PC-9 (cell line): ENCODE data around the gene TPRKB. TPM values are rescaled to one million over a fixed set of nuclear protein-coding genes. Genes with fewer than 3 reads are reported as not detected.
A peak's percentile ranks its signal among the peaks of the same experiment; 100 is the strongest.

ENCODE experiments used
- BruUV-seq: library from RNA; stranded (reverse); fragments of 400-500 nt; replicated peaks from 2 replicates; lab custom pipeline; 2021; lab: Mats Ljungman, UMichigan
- CTCF ChIA-PET: fragments of 300-600 bp; sonication (Branson Sonifier 250); formaldehyde crosslinking; loops from one replicate; lab custom pipeline; 2022; ENCODE audit warnings: antibody characterized with exemption; lab: Charles Lee
- POLR2A ChIA-PET: fragments of 300-600 bp; sonication (Branson Sonifier 250); formaldehyde crosslinking; loops from one replicate; lab custom pipeline; 2022; ENCODE audit warnings: antibody characterized with exemption; ENCODE audit not compliant: unreplicated experiment; lab: Charles Lee
- DNase-seq, 2 experiments: peaks; one replicate each; pipeline versions ENCODE4 v3.0.0 to v3.0.0-alpha.2; 2015 to 2022; ENCODE audit warnings: mixed read lengths in 1 of 2
- H2AFZ ChIP-seq: fragments of 200-600 bp; sonication (generic); 2 replicates; pipeline ENCODE4 v1.8.1; 2017; ENCODE audit warnings: antibody characterized with exemption
- H3F3A ChIP-seq: fragments of 200-600 bp; sonication (generic); 2 replicates; pipeline ENCODE4 v1.8.1; 2017; ENCODE audit warnings: antibody characterized with exemption, mild to moderate bottlenecking, low read depth; ENCODE audit not compliant: insufficient read depth
- H3K27ac ChIP-seq: fragments of 200-600 bp; sonication (generic); 2 replicates; pipeline ENCODE4 v1.6.1; 2016; ENCODE audit warnings: mixed run types
- H3K27me3 ChIP-seq: fragments of 200-600 bp; sonication (generic); 2 replicates; pipeline ENCODE4 v1.6.1; 2016; ENCODE audit warnings: low read depth, mixed run types; ENCODE audit not compliant: insufficient read depth
- H3K36me3 ChIP-seq: fragments of 200-600 bp; sonication (generic); 2 replicates; pipeline ENCODE4 v1.6.1; 2016; ENCODE audit warnings: low read depth, mixed run types
- H3K4me1 ChIP-seq: fragments of 200-600 bp; sonication (generic); replicated peaks from 2 replicates; pipeline ENCODE4 v1.6.1; 2016; ENCODE audit warnings: mixed run types; ENCODE audit not compliant: insufficient read depth
- H3K4me2 ChIP-seq: fragments of 200-600 bp; sonication (generic); 2 replicates; pipeline ENCODE4 v1.6.1; 2017; ENCODE audit warnings: mixed run types
- H3K4me3 ChIP-seq: fragments of 200-600 bp; sonication (generic); 2 replicates; pipeline ENCODE4 v1.6.1; 2016; ENCODE audit warnings: mixed run types
- H3K79me2 ChIP-seq: fragments of 200-600 bp; sonication (generic); 2 replicates; pipeline ENCODE4 v1.6.1; 2017; ENCODE audit warnings: low read depth, mixed run types
- H3K9me2 ChIP-seq: fragments of 200-600 bp; sonication (generic); 2 replicates; pipeline ENCODE4 v1.8.1; 2017; ENCODE audit warnings: mild to moderate bottlenecking; ENCODE audit not compliant: insufficient read depth
- H3K9me3 ChIP-seq: fragments of 200-600 bp; sonication (generic); 2 replicates; pipeline ENCODE4 v1.8.1; 2016; ENCODE audit warnings: low read depth; ENCODE audit not compliant: insufficient read depth
- H4K20me1 ChIP-seq: fragments of 200-600 bp; sonication (generic); 2 replicates; pipeline ENCODE4 v1.8.1; 2017; ENCODE audit not compliant: insufficient read depth
- CTCF ChIP-seq: fragments of 200-600 bp; sonication (generic); conservative IDR thresholded peaks from 2 replicates; pipeline ENCODE4 v1.6.1; 2017; ENCODE audit warnings: mixed run types, antibody characterized with exemption, mild to moderate bottlenecking, moderate library complexity
- EZH2 ChIP-seq: fragments of 200-600 bp; sonication (generic); IDR thresholded peaks from 2 replicates; pipeline ENCODE4 v1.8.0; 2017; ENCODE audit warnings: antibody characterized with exemption, low read depth
- intact Hi-C: fragments of 100-400 bp; cut with micrococcal nuclease; formaldehyde crosslinking; loops from one replicate; pipeline ENCODE4 v1.10.0; 2022; ENCODE audit not compliant: unreplicated experiment
- total RNA-seq: library from RNA; stranded (reverse); gene quantifications from 2 replicates; pipeline ENCODE4 v1.2.3, GENCODE V29; 2021

Gene TPRKB
- total RNA-seq, 1 experiment from 2014 or later: 33.8 TPM

- no peak overlapping the region for H3K4me3 ChIP-seq
- ChIA-PET POLR2A (no interaction called here), CTCF (no interaction called here)
- no peaks in the 10 kb centered on the region for H3F3A ChIP-seq
- no TSS peak for BruUV-seq
- H3K36me3 ChIP-seq: no peaks in the 10 kb centered on the region
- TF ChIP-seq EZH2 (no peak), CTCF (no peak)
- intact Hi-C loops: no loop called here
- H3K27me3 ChIP-seq: peaks cover 65% of the 10 kb centered on the region
- peak overlapping the region; percentile 45 for H3K4me2 ChIP-seq
- H4K20me1 ChIP-seq: no peaks in the 10 kb centered on the region
- H3K4me1 ChIP-seq: no peaks in the 10 kb centered on the region
- DNase-seq: no peak
- no peaks in the 10 kb centered on the region for H3K79me2 ChIP-seq
- peak overlapping the region; percentile 68 for H2AFZ ChIP-seq
- H3K9me3 ChIP-seq: 0 out of 2 replicates have a peak, but pooled peaks cover 9% of the 10 kb centered on the region
- no peaks in the 10 kb centered on the region for H3K9me2 ChIP-seq
- no peak overlapping the region for H3K27ac ChIP-seq
Measured at GRCh38 chr2:73716543-73717250, 20.4 kb downstream of the TPRKB start.

DNA sequence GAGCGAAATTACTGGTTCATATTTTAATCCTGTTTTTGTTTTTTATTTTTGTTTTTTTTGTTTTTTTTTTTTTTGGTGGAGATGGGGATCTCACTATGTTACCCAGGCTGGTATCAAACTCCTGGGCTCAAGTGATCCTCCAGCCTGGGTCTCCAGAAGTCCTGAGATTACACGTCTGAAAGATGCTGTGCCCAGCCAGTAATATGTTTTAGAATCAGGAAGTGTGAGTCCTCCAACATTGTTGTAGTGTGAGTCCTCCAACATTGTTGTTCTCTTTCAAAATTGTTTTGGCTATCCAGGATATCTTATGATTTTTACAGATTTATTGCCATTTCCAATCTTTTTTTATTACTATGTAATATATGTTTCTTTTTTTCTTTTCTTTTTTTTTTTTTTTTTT, 23.1 kb downstream of the TPRKB start:
- Histone ChIP-seq H3K79me2 (no peaks in the 10 kb centered on the region), H3K4me1 (no peaks in the 10 kb centered on the region), H3K27ac (no peak overlapping the region), H2AFZ (no peak overlapping the region), H3K4me3 (no peak overlapping the region), H3K4me2 (no peak overlapping the region), H3F3A (no peaks in the 10 kb centered on the region), H4K20me1 (no peaks in the 10 kb centered on the region), H3K9me3 (0 out of 2 replicates have a peak, but pooled peaks cover 9% of the 10 kb centered on the region), H3K9me2 (no peaks in the 10 kb centered on the region), H3K36me3 (no peaks in the 10 kb centered on the region), H3K27me3 (peaks cover 74% of the 10 kb centered on the region)
- intact Hi-C loops: no loop called here
- BruUV-seq: no TSS peak
- TF ChIP-seq CTCF: no peak
- no peak for TF ChIP-seq EZH2
- no peak for DNase-seq
- ChIA-PET CTCF (no interaction called here), POLR2A (no interaction called here)

GRCh38 chr2:73708527-73708926, 28.6 kb downstream of the TPRKB start:
- Histone ChIP-seq H3K27ac (no peak overlapping the region), H3K27me3 (peaks cover 89% of the 10 kb centered on the region), H3K4me2 (no peak overlapping the region), H3F3A (no peaks in the 10 kb centered on the region), H3K79me2 (no peaks in the 10 kb centered on the region), H3K36me3 (no peaks in the 10 kb centered on the region), H2AFZ (no peak overlapping the region), H3K9me2 (no peaks in the 10 kb centered on the region), H3K4me1 (no peaks in the 10 kb centered on the region), H3K4me3 (no peak overlapping the region), H4K20me1 (no peaks in the 10 kb centered on the region), H3K9me3 (no peaks in the 10 kb centered on the region)
- intact Hi-C loops: no loop called here
- ChIA-PET POLR2A (no interaction called here), CTCF (no interaction called here)
- no peak for TF ChIP-seq CTCF
- no peak for TF ChIP-seq EZH2
- no TSS peak for BruUV-seq
- DNase-seq: peak in 1 of 2 experiments; percentile 31
